HUES48 (cell line): ENCODE results near the gene ITFG2.
A peak's percentile ranks its signal among the peaks of the same experiment; 100 is the strongest.

Experiments used
- H3K27ac ChIP-seq: one replicate; pipeline ENCODE4 v1.7.0; 2013; ENCODE audit warnings: low read depth, low read length, inconsistent platforms
- H3K27me3 ChIP-seq: 2 replicates; pipeline ENCODE4 v1.6.1; 2013; ENCODE audit warnings: mild to moderate bottlenecking, low read length; ENCODE audit not compliant: control insufficient read depth, insufficient read depth
- H3K36me3 ChIP-seq: 2 replicates; pipeline ENCODE4 v1.6.1; 2013; ENCODE audit warnings: low read length; ENCODE audit not compliant: control insufficient read depth, insufficient read depth
- H3K4me1 ChIP-seq: 2 replicates; pipeline ENCODE4 v1.6.1; 2013; ENCODE audit warnings: mild to moderate bottlenecking, low read length; ENCODE audit not compliant: control insufficient read depth, insufficient read depth
- H3K4me3 ChIP-seq: 2 replicates; pipeline ENCODE4 v1.5.1; 2013; ENCODE audit warnings: mild to moderate bottlenecking, low read depth, low read length
- H3K9ac ChIP-seq: 2 replicates; pipeline ENCODE4 v1.6.1; 2013; ENCODE audit warnings: mild to moderate bottlenecking, low read depth, low read length, moderate library complexity
- H3K9me3 ChIP-seq: 2 replicates; pipeline ENCODE4 v1.6.1; 2013; ENCODE audit warnings: low read length; ENCODE audit not compliant: control insufficient read depth, insufficient read depth

The ITFG2 gene

DNA sequence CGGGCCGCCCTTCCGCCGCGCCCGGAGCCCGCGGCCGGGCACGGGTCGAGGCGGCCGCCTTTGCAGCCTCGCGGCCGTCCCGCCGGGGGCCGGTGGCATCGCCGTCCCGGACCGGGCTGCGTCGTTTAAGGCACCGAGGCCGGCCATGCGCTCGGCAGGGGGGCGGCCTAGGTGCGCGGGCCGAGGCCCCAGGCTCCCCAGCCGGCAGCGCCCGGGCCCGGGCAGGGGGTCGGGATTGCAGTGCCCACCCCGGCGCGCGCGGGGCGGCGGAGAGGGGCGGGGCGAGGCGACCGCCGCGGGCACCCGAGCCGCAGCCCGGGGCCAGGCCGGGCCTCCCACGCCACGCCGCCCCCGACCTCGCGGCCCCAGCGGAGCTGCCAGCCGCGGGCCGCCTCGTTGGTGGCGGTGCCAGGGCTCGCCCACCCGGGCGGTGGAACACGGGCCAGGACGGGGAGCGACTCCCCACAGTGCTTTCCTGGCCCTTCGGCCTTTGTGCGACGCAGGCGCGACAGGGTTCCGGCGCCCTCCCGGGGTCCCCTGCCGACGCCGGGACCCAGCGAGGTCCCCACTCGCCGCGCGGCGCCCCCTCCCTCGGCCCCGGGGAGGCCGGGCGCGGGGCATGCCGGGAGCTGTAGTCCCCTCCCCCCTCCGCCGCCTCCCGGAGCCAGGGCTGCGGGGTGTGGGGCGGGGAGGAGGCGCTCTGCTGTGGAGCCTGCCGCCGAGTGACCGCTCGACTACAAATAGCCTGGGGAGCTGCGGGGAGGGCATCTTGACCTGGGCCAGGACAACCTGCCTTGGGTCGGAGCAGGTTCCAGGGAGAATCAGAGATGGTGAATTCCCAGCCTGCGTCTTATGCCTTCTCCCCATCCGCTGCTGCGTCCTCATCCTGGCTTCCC is 16.9 kb upstream of the ITFG2 start:
- Histone ChIP-seq H3K4me1 (peaks cover 3% of the 10 kb centered on the region; the same call in 1 of the 2 replicates), H3K27ac (peak overlapping the region; percentile 72), H3K9me3 (no peaks in the 10 kb centered on the region), H3K4me3 (peak overlapping the region; percentile 84), H3K27me3 (peaks cover 13% of the 10 kb centered on the region), H3K36me3 (peaks cover 43% of the 10 kb centered on the region), H3K9ac (peak overlapping the region; percentile 46; the same call in 1 of the 2 replicates)

DNA sequence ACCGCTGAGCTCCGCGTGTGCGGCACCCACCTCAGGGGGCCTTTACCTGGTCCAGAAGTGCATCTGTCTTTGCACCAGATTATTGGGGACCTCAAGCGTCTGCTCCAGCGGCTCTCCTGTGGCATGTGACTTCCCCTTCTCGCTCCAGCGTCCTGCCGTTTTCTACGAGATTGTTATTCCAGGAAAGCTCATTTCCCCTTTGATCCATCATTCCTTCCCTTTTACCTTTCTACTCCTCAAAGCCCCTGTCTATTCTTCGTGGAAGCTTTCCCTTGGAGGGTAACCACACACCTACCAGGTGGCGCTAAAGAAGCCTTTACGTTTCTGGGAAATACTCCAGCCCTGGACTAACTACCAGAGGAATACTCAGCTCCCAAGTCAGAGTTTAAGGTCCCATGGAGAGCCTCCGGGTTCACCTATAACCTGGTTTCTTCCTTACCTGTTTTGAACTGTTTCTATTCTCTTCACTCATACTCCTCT is 16.2 kb upstream of the ITFG2 start:
- Histone ChIP-seq H3K9ac (peak overlapping the region; percentile 36; the same call in 1 of the 2 replicates), H3K4me1 (peaks cover 3% of the 10 kb centered on the region; the same call in 1 of the 2 replicates), H3K27ac (peak overlapping the region; percentile 39), H3K36me3 (peaks cover 50% of the 10 kb centered on the region), H3K4me3 (peak overlapping the region; percentile 84), H3K27me3 (peaks cover 13% of the 10 kb centered on the region), H3K9me3 (no peaks in the 10 kb centered on the region)

DNA sequence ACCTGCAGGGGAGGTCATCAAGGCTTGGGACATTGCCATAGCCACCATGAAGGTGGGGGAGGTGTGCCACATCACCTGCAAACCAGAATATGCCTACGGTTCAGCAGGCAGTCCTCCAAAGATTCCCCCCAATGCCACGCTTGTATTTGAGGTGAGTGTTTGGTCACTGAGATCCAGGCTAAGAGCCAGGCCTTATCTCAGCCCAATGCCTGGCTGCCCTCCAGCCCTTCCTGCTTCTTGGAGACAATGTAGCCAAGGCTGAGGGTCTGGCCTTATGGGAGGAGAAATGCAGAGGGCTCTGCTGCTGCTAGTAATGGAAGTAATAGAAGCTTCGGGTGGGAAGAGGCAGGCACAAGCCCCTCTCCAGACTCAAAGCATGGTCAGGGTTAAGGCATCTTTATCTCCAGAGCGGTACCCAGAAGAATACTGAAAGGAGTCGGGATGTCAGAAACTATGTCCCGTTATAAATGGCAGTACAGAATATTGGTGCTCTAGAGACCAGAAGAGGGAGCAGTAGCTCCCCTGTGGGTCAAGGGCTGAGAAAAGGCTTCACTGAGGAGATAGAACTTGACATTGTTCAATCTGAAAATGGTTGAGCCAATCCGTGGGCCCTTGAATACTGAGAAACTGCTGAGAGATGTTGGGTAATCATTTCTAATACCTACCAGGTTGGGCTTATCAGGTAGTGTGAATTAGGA is 14.6 kb upstream of the ITFG2 start:
- H3K9ac ChIP-seq, result no peak overlapping the region
- H3K27ac ChIP-seq, result no peak overlapping the region
- H3K27me3 ChIP-seq, result peaks cover 13% of the 10 kb centered on the region
- no peaks in the 10 kb centered on the region for H3K9me3 ChIP-seq
- H3K36me3 ChIP-seq, result peaks cover 66% of the 10 kb centered on the region
- H3K4me1 ChIP-seq, result peaks cover 3% of the 10 kb centered on the region; the same call in 1 of the 2 replicates
- no peak overlapping the region for H3K4me3 ChIP-seq

DNA sequence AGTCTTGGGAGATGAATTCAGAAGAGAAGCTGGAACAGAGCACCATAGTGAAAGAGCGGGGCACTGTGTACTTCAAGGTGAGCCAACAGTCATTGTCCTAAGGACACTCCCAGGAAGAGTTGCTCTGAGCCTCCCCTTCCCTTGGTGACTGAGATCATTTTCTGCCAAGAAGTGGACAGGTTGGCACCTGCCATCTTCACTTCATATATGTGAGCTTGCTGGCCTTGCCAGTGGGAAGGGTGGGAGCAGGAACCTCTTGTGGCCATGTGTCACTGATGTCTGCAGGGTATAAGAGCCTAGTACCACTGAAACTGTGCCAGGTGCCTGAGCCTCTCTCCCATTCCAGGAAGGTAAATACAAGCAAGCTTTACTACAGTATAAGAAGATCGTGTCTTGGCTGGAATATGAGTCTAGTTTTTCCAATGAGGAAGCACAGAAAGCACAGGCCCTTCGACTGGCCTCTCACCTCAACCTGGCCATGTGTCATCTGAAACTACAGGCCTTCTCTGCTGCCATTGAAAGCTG is 12.4 kb upstream of the ITFG2 start:
- no peak overlapping the region for H3K9ac ChIP-seq
- H3K27ac ChIP-seq, result no peak overlapping the region
- H3K4me1 ChIP-seq, result no peaks in the 10 kb centered on the region
- H3K27me3 ChIP-seq, result no peaks in the 10 kb centered on the region
- H3K9me3 ChIP-seq, result no peaks in the 10 kb centered on the region
- no peak overlapping the region for H3K4me3 ChIP-seq
- peaks cover 88% of the 10 kb centered on the region for H3K36me3 ChIP-seq

DNA sequence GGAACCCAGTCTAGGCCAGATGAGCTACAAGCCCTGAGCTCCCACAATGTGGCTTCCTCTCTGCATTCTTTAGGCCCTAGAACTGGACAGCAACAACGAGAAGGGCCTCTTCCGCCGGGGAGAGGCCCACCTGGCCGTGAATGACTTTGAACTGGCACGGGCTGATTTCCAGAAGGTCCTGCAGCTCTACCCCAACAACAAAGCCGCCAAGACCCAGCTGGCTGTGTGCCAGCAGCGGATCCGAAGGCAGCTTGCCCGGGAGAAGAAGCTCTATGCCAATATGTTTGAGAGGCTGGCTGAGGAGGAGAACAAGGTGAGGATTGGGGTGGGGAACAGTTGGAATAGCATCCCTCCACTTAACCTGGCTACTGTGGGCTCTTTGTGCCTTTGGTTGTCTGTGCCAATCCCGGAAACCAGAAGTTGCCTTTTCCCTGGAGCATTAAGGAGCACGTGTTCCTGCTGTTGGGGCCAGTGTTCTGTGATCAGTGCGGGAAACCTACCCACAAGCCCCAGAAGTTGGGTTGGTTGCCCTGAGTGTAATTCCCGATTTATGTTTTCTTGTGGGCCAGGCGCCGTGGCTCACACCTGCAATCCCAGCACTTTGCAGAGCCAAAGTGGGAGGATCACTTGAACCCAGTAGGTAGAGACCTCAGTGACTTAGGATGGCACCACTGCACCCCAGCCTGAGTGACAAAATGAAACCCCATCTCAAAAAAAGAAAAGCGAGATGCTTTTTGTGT is 11.3 kb upstream of the ITFG2 start:
- H3K27ac ChIP-seq, result no peak overlapping the region
- no peaks in the 10 kb centered on the region for H3K9me3 ChIP-seq
- peaks cover 100% of the 10 kb centered on the region for H3K36me3 ChIP-seq
- H3K4me3 ChIP-seq, result no peak overlapping the region
- no peaks in the 10 kb centered on the region for H3K27me3 ChIP-seq
- no peaks in the 10 kb centered on the region for H3K4me1 ChIP-seq
- H3K9ac ChIP-seq, result no peak overlapping the region

DNA sequence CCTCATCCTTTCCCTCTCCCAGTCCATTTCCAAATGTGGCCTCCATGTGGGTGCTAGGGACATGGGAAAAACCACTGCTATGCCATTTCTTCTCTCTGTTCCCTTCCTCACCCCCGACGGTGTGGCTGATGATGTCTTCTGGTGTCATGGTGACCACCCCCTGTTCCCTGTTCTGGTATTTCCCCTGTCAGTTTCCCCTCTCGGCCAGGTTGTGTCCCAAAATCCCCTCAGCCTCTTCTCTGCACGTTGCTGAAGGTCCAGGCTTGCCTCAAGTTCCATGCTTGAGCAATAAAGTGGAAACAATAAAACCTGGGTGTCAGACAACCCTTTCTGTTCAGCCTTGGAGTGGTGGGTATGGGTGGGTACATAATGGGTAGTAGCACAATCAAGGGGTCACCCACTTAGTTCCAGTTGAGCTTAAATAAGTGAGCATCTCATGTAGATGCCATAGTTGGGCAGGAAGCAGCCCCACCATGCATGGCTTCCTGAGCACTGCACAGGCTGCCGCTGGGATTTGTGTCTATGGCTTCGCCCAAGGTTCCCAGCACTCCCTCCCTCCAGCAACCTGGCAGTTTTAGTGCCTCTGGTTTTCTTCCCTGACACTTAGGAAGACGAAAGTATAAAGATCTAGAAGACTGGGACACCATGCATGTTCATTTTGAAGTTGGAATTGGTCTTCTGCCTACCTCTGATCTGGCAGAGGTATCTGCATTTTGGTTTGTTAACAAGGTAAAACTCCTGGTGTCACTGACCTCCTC is 8.7 kb upstream of the ITFG2 start:
- no peaks in the 10 kb centered on the region for H3K4me1 ChIP-seq
- no peak overlapping the region for H3K9ac ChIP-seq
- no peaks in the 10 kb centered on the region for H3K9me3 ChIP-seq
- no peak overlapping the region for H3K27ac ChIP-seq
- H3K36me3 ChIP-seq, result peaks cover 77% of the 10 kb centered on the region
- no peak overlapping the region for H3K4me3 ChIP-seq
- no peaks in the 10 kb centered on the region for H3K27me3 ChIP-seq

DNA sequence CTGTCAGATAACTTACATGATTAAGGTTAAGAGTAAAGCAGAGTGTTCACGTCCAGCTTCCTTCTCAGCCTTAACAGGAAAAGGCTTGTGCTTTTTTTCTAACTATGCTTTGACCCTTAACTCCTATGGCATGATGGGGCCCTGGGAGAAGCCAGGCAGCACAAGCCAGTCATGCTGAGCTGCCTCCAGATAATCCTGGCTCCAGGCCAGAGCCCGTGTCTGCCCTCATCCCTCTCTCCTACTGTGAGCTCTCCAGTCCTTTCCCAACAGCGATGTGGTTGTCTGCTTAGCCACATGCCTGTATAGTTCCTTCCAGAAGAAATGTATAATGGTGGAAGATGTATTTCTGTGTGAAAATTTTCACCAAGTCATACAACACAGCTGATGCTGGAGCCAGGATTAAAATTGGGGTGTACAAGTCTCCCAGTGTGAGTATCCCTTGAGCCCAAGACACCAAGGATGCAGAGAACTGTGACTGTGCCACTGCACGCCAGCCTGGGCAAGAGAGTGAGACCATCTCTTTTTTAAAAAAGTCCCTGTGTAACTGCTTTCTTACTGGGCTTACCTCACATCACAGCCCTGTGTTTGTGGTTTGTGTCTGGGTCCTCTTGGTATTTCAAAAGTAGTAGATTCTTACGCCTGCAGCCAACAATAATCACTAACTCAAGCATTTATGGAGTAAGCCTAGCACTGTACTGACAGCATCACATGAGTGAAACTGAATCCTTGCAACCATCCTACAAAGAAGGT is 7.9 kb upstream of the ITFG2 start:
- no peak overlapping the region for H3K27ac ChIP-seq
- H3K9me3 ChIP-seq, result no peaks in the 10 kb centered on the region
- no peak overlapping the region for H3K9ac ChIP-seq
- H3K36me3 ChIP-seq, result peaks cover 69% of the 10 kb centered on the region
- no peaks in the 10 kb centered on the region for H3K4me1 ChIP-seq
- H3K27me3 ChIP-seq, result no peaks in the 10 kb centered on the region
- H3K4me3 ChIP-seq, result no peak overlapping the region

DNA sequence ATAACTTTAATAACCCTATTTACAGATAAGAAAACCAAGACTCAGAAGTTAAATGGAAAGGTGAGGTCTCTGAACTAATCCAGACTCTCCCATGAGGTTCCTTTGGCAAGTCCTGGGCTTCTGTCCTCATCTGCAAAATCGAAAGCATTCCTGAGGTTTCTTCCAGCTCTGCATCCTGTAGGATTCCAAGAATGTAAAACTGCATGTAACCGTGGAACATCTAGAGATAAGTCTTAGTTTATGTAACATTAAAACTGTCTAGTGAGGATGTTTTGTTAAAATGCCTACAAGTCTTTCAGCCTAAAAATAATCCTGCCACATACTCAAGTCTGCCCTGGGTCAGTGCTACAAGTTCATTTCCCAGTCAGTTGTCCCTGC is 7.3 kb upstream of the ITFG2 start:
- no peak overlapping the region for H3K4me3 ChIP-seq
- H3K9ac ChIP-seq, result no peak overlapping the region
- no peak overlapping the region for H3K27ac ChIP-seq
- H3K9me3 ChIP-seq, result no peaks in the 10 kb centered on the region
- peaks cover 64% of the 10 kb centered on the region for H3K36me3 ChIP-seq
- no peaks in the 10 kb centered on the region for H3K27me3 ChIP-seq
- no peaks in the 10 kb centered on the region for H3K4me1 ChIP-seq

DNA sequence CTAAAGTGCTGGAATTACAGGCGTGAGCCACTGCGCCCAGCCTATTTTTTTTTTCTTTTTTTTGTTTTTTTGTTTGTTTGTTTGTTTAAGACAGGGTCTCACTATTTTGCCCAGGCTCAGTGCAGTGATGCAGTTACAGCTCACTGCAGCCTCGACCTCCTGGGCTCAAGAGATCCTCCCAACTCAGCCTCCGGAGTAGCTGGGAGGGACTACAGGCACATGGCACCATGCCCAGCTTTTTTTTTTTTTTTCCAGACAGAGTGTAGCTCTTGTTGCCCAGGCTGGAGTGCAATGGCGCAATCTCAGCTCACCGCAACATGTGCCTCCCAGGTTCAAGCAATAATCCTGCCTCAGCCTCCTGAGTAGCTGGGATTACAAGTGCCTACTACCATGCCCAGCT is 5.8 kb upstream of the ITFG2 start:
- Histone ChIP-seq H3K27me3 (no peaks in the 10 kb centered on the region), H3K27ac (no peak overlapping the region), H3K9ac (no peak overlapping the region), H3K36me3 (peaks cover 48% of the 10 kb centered on the region), H3K4me1 (peaks cover 3% of the 10 kb centered on the region), H3K9me3 (no peaks in the 10 kb centered on the region), H3K4me3 (no peak overlapping the region)
